Mesenchymal stem cell (in vitro differentiated cells and primary cell): ENCODE data around the gene MDM2.
"Not testable (repeated sequence)": the region's sequence is repeated elsewhere in the genome, so short reads cannot be mapped to it uniquely, and the experiment has no call there.

Source experiments
- DNase-seq: peaks from one replicate; pipeline ENCODE4 v3.0.0-alpha.2; 2013
- H2AFZ ChIP-seq: one replicate; pipeline ENCODE4 v1.6.1; 2013; ENCODE audit warnings: low read depth, mild to moderate bottlenecking, control low read depth, inconsistent platforms, low read length, moderate library complexity
- H2AK5ac ChIP-seq: 2 replicates; pipeline ENCODE4 v1.6.1; 2013; ENCODE audit warnings: low read length, moderate library complexity, mild to moderate bottlenecking, inconsistent platforms; ENCODE audit not compliant: severe bottlenecking
- H2BK120ac ChIP-seq: one replicate; pipeline ENCODE4 v1.6.1; 2013; ENCODE audit warnings: low read depth, mild to moderate bottlenecking, inconsistent platforms, low read length, moderate library complexity
- H2BK12ac ChIP-seq, 2 experiments: one replicate each; pipeline ENCODE4 v1.6.1; 2013; ENCODE audit warnings: inconsistent platforms in 2 of 2, low read length in 2 of 2, mild to moderate bottlenecking in 2 of 2, moderate library complexity in 2 of 2, control low read depth in 1 of 2
- H2BK15ac ChIP-seq: one replicate; pipeline ENCODE4 v1.6.1; 2013; ENCODE audit warnings: mild to moderate bottlenecking, low read depth, inconsistent platforms; ENCODE audit not compliant: poor library complexity, severe bottlenecking
- H2BK5ac ChIP-seq: 2 replicates; pipeline ENCODE4 v1.6.1; 2013; ENCODE audit warnings: low read depth, mild to moderate bottlenecking, low read length, control low read depth, inconsistent platforms; ENCODE audit not compliant: poor library complexity, severe bottlenecking
- H3K14ac ChIP-seq, 2 experiments: one replicate each; pipeline ENCODE4 v1.6.1; 2013; ENCODE audit warnings: inconsistent platforms in 2 of 2, low read length in 2 of 2, control low read depth in 1 of 2, mild to moderate bottlenecking in 1 of 2, moderate library complexity in 1 of 2
- H3K18ac ChIP-seq, 2 experiments: one replicate each; pipeline ENCODE4 v1.6.1; 2013; ENCODE audit warnings: inconsistent platforms in 2 of 2, low read length in 2 of 2, control low read depth in 1 of 2, low read depth in 1 of 2, mild to moderate bottlenecking in 1 of 2
- H3K23ac ChIP-seq, 2 experiments: one replicate each; pipeline ENCODE4 v1.6.1; 2013; ENCODE audit warnings: inconsistent platforms in 2 of 2, low read length in 2 of 2, mild to moderate bottlenecking in 2 of 2, moderate library complexity in 2 of 2, control low read depth in 1 of 2
- H3K27ac ChIP-seq: 2 replicates; pipeline ENCODE4 v1.5.1; 2013; ENCODE audit warnings: mild to moderate bottlenecking, moderate library complexity, low read length, control low read depth, inconsistent platforms; ENCODE audit not compliant: poor library complexity, severe bottlenecking
- H3K27me3 ChIP-seq, 2 experiments: 2 replicates each; pipeline versions ENCODE4 v1.6.1 to v1.7.0; 2013; ENCODE audit warnings: low read length in 2 of 2, mild to moderate bottlenecking in 2 of 2, moderate library complexity in 2 of 2, control low read depth in 1 of 2, inconsistent platforms in 1 of 2; ENCODE audit not compliant: control insufficient read depth in 1 of 2, insufficient read depth in 1 of 2
- H3K36me3 ChIP-seq, 2 experiments: 2 replicates each; pipeline versions ENCODE4 v1.6.1 to v1.7.0; 2013; ENCODE audit warnings: low read length in 2 of 2, control low read depth in 1 of 2, inconsistent platforms in 1 of 2, low read depth in 1 of 2, mild to moderate bottlenecking in 1 of 2; ENCODE audit not compliant: insufficient read depth in 2 of 2, control insufficient read depth in 1 of 2
- H3K4ac ChIP-seq, 2 experiments: one replicate each; pipeline ENCODE4 v1.6.1; 2013; ENCODE audit warnings: inconsistent platforms in 2 of 2, low read length in 2 of 2, mild to moderate bottlenecking in 2 of 2, moderate library complexity in 2 of 2, control low read depth in 1 of 2, low read depth in 1 of 2
- H3K4me1 ChIP-seq: 2 replicates; pipeline ENCODE4 v1.6.1; 2013; ENCODE audit warnings: low read depth, low read length, control low read depth; ENCODE audit not compliant: control insufficient read depth, insufficient read depth
- H3K4me2 ChIP-seq: 2 replicates; pipeline ENCODE4 v1.6.1; 2013; ENCODE audit warnings: low read length, mild to moderate bottlenecking, inconsistent platforms; ENCODE audit not compliant: poor library complexity, severe bottlenecking
- H3K4me3 ChIP-seq, 2 experiments: 2 replicates each; pipeline versions ENCODE4 v1.5.1 to v1.7.0; 2013; ENCODE audit warnings: low read length in 2 of 2, mild to moderate bottlenecking in 2 of 2, control low read depth in 1 of 2, low read depth in 1 of 2; ENCODE audit not compliant: insufficient read depth in 1 of 2
- H3K79me1 ChIP-seq: replicated peaks from 2 replicates; pipeline ENCODE4 v1.6.1; 2013; ENCODE audit warnings: mild to moderate bottlenecking, control low read depth, low read length, inconsistent platforms; ENCODE audit not compliant: poor library complexity, severe bottlenecking
- H3K9ac ChIP-seq: 2 replicates; pipeline ENCODE4 v1.7.0; 2013; ENCODE audit warnings: mild to moderate bottlenecking, low read length, moderate library complexity
- H3K9me3 ChIP-seq: 2 replicates; pipeline ENCODE4 v1.7.0; 2013; ENCODE audit warnings: mild to moderate bottlenecking, low read length; ENCODE audit not compliant: control insufficient read depth
- H4K8ac ChIP-seq: one replicate; pipeline ENCODE4 v1.6.1; 2013; ENCODE audit warnings: inconsistent platforms, mild to moderate bottlenecking, low read length, moderate library complexity
- H4K91ac ChIP-seq: one replicate; pipeline ENCODE4 v1.6.1; 2013; ENCODE audit warnings: mild to moderate bottlenecking, low read length, inconsistent platforms
- WGBS: methylation state at CpG from one replicate; pipeline ENCODE4 v1.1.7; 2013; ENCODE audit warnings: mixed read lengths; 5-methylcytosine and 5-hydroxymethylcytosine counted together

The MDM2 gene

GRCh38 chr12:68809190-68810026, 1.4 kb downstream of the MDM2 start:
- Histone ChIP-seq H3K4me2 (peak overlapping the region; percentile 47), H3K14ac (no peak overlapping the region), H3K4me3 (peak overlapping the region; percentile 87 to 98), H3K18ac (peak overlapping the region; percentile 8 to 77), H3K9ac (peak overlapping the region; percentile 100), H3K27ac (peak overlapping the region; percentile 100), H4K8ac (no peak overlapping the region), H3K4me1 (peaks cover 8% of the 10 kb centered on the region), H3K9me3 (peaks cover 4% of the 10 kb centered on the region), H3K36me3 (peaks cover 13 to 54% of the 10 kb centered on the region in 2 experiments), H3K79me1 (no peaks in the 10 kb centered on the region), H2BK5ac (peak overlapping the region; percentile 77), H3K23ac (no peak overlapping the region), H2BK120ac (no peak overlapping the region), H4K91ac (no peak overlapping the region), H2BK15ac (no peak overlapping the region), H2BK12ac (no peak overlapping the region), H3K27me3 (no peaks in the 10 kb centered on the region), H3K4ac (no peak overlapping the region), H2AFZ (no peak overlapping the region), H2AK5ac (no peak overlapping the region)
- DNase-seq: no peak
- WGBS: 80% methylated on average over 5 of the region's 12 CpGs

- whole genome bisulfite sequencing: 100% methylated on average over 9 of the region's 13 CpGs
- H3K27me3 ChIP-seq, H3K4me1 ChIP-seq, H3K14ac ChIP-seq, H4K91ac ChIP-seq, H2BK120ac ChIP-seq, H3K27ac ChIP-seq, DNase-seq, H2BK12ac ChIP-seq, H4K8ac ChIP-seq, H3K18ac ChIP-seq, H2AK5ac ChIP-seq, H2BK15ac ChIP-seq, H2AFZ ChIP-seq, H3K79me1 ChIP-seq, H2BK5ac ChIP-seq, H3K9me3 ChIP-seq, H3K4ac ChIP-seq, H3K23ac ChIP-seq: not testable (repeated sequence)
- peak overlapping the region; percentile 100 for H3K9ac ChIP-seq
- H3K4me2 ChIP-seq: peak overlapping the region; percentile 11
- H3K4me3 ChIP-seq: peak overlapping the region; percentile 44 to 98
- H3K36me3 ChIP-seq: peaks cover 13 to 60% of the 10 kb centered on the region in 2 experiments
Observed at GRCh38 chr12:68810027-68810389, 2.0 kb downstream of the MDM2 start.

GRCh38 chr12:68811573-68811972, 3.6 kb downstream of the MDM2 start:
- H2BK5ac ChIP-seq, H4K8ac ChIP-seq, H3K27ac ChIP-seq, H3K79me1 ChIP-seq, H3K23ac ChIP-seq, H3K18ac ChIP-seq, H2BK120ac ChIP-seq, H2BK15ac ChIP-seq, H3K14ac ChIP-seq, DNase-seq, H3K4me1 ChIP-seq, H3K27me3 ChIP-seq, H2AFZ ChIP-seq, H2BK12ac ChIP-seq, H2AK5ac ChIP-seq, H3K9me3 ChIP-seq, H4K91ac ChIP-seq, H3K4ac ChIP-seq: not testable (repeated sequence)
- Histone ChIP-seq H3K4me3 (peak overlapping the region in 1 of 2 experiments; percentile 98), H3K9ac (peak overlapping the region; percentile 74), H3K4me2 (peak overlapping the region; percentile 28), H3K36me3 (peaks cover 19 to 76% of the 10 kb centered on the region in 2 experiments)
- WGBS: 96% methylated on average over 5 of the region's 6 CpGs

- Histone ChIP-seq H3K4me1 (peaks cover 5% of the 10 kb centered on the region), H3K79me1 (no peaks in the 10 kb centered on the region), H2AFZ (no peak overlapping the region), H2BK120ac (no peak overlapping the region), H4K91ac (no peak overlapping the region), H2BK5ac (no peak overlapping the region), H4K8ac (no peak overlapping the region), H2BK15ac (no peak overlapping the region), H2BK12ac (no peak overlapping the region), H3K14ac (no peak overlapping the region), H3K27me3 (no peaks in the 10 kb centered on the region), H3K4me3 (peak overlapping the region in 1 of 2 experiments; percentile 98), H3K27ac (peak overlapping the region; percentile 17), H3K9me3 (peaks cover 4% of the 10 kb centered on the region), H3K4ac (no peak overlapping the region), H3K9ac (peak overlapping the region; percentile 74), H2AK5ac (no peak overlapping the region), H3K18ac (no peak overlapping the region), H3K23ac (no peak overlapping the region), H3K36me3 (peaks cover 24 to 87% of the 10 kb centered on the region in 2 experiments), H3K4me2 (peak overlapping the region; percentile 77)
- WGBS: no CpG with 5 or more reads among the region's 1 CpG
- DNase-seq: no peak
Observed at GRCh38 chr12:68812553-68813241, 4.7 kb downstream of the MDM2 start.
